ENCODE measurements around the gene TEX22.

Gene TEX22

GRCh38 chr14:105455766-105456660 is 57.7 kb downstream of the TEX22 start:
- no peaks in the 10 kb centered on the region for H3K9me3 ChIP-seq (ENCODE audit: control insufficient read depth, insufficient read depth, low read length)
- H3K27me3 ChIP-seq (ENCODE audit: control insufficient read depth, low read length), result no peaks in the 10 kb centered on the region
- no peak overlapping the region for H3K4me2 ChIP-seq (ENCODE audit: low read length)
- H3K4me1 ChIP-seq (ENCODE audit: control insufficient read depth, low read length), result no peaks in the 10 kb centered on the region
- peaks cover 52% of the 10 kb centered on the region for H3K36me3 ChIP-seq (ENCODE audit: control insufficient read depth, low read length)
- no peaks in the 10 kb centered on the region for H3K9me2 ChIP-seq (replicated peaks; ENCODE audit: control insufficient read depth, low read length)
- no peak overlapping the region for H3K4me3 ChIP-seq (ENCODE audit: low read length)
- no peak overlapping the region for H3K27ac ChIP-seq (ENCODE audit: low read depth, low read length)
- no peak for TF ChIP-seq CTCF (IDR thresholded peaks at IDR 0.05; ENCODE audit: low read depth, low read length, poor library complexity, severe bottlenecking)
- TF ChIP-seq EZH2phosphoT487 (IDR thresholded peaks at IDR 0.05; ENCODE audit: borderline replicate concordance, low read length), result no peak
- no peaks in the 10 kb centered on the region for H4K20me1 ChIP-seq (ENCODE audit: control insufficient read depth, insufficient read depth, low read depth, low read length)
- H3F3A ChIP-seq (ENCODE audit: control insufficient read depth, insufficient read depth), result no peaks in the 10 kb centered on the region
- H3K79me2 ChIP-seq (ENCODE audit: control insufficient read depth, low read length), result no peaks in the 10 kb centered on the region

GRCh38 chr14:105456736-105457617 is 58.6 kb downstream of the TEX22 start:
- no peak overlapping the region for H3K4me3 ChIP-seq (ENCODE audit: low read length)
- TF ChIP-seq EZH2phosphoT487 (IDR thresholded peaks at IDR 0.05; ENCODE audit: borderline replicate concordance, low read length), result no peak
- TF ChIP-seq CTCF (IDR thresholded peaks at IDR 0.05; ENCODE audit: low read depth, low read length, poor library complexity, severe bottlenecking), result no peak
- H3F3A ChIP-seq (ENCODE audit: control insufficient read depth, insufficient read depth), result no peaks in the 10 kb centered on the region
- no peaks in the 10 kb centered on the region for H3K9me3 ChIP-seq (ENCODE audit: control insufficient read depth, insufficient read depth, low read length)
- H3K4me1 ChIP-seq (ENCODE audit: control insufficient read depth, low read length), result no peaks in the 10 kb centered on the region
- peaks cover 56% of the 10 kb centered on the region for H3K36me3 ChIP-seq (ENCODE audit: control insufficient read depth, low read length)
- no peak overlapping the region for H3K27ac ChIP-seq (ENCODE audit: low read depth, low read length)
- H3K27me3 ChIP-seq (ENCODE audit: control insufficient read depth, low read length), result no peaks in the 10 kb centered on the region
- no peaks in the 10 kb centered on the region for H4K20me1 ChIP-seq (ENCODE audit: control insufficient read depth, insufficient read depth, low read depth, low read length)
- no peaks in the 10 kb centered on the region for H3K79me2 ChIP-seq (ENCODE audit: control insufficient read depth, low read length)
- H3K9me2 ChIP-seq (replicated peaks; ENCODE audit: control insufficient read depth, low read length), result no peaks in the 10 kb centered on the region
- H3K4me2 ChIP-seq (ENCODE audit: low read length), result no peak overlapping the region

- no peak for TF ChIP-seq EZH2phosphoT487 (IDR thresholded peaks at IDR 0.05; ENCODE audit: borderline replicate concordance, low read length)
- no peak for TF ChIP-seq CTCF (IDR thresholded peaks at IDR 0.05; ENCODE audit: low read depth, low read length, poor library complexity, severe bottlenecking)
- no peaks in the 10 kb centered on the region for H3F3A ChIP-seq (ENCODE audit: control insufficient read depth, insufficient read depth)
- no peaks in the 10 kb centered on the region for H3K4me1 ChIP-seq (ENCODE audit: control insufficient read depth, low read length)
- no peak overlapping the region for H3K27ac ChIP-seq (ENCODE audit: low read depth, low read length)
- no peak overlapping the region for H3K4me2 ChIP-seq (ENCODE audit: low read length)
- H3K36me3 ChIP-seq (ENCODE audit: control insufficient read depth, low read length), result peaks cover 48% of the 10 kb centered on the region
- no peaks in the 10 kb centered on the region for H3K27me3 ChIP-seq (ENCODE audit: control insufficient read depth, low read length)
- no peaks in the 10 kb centered on the region for H4K20me1 ChIP-seq (ENCODE audit: control insufficient read depth, insufficient read depth, low read depth, low read length)
- H3K9me2 ChIP-seq (replicated peaks; ENCODE audit: control insufficient read depth, low read length), result no peaks in the 10 kb centered on the region
- H3K79me2 ChIP-seq (ENCODE audit: control insufficient read depth, low read length), result no peaks in the 10 kb centered on the region
- H3K4me3 ChIP-seq (ENCODE audit: low read length), result no peak overlapping the region
- H3K9me3 ChIP-seq (ENCODE audit: control insufficient read depth, insufficient read depth, low read length), result no peaks in the 10 kb centered on the region
These were observed 59.7 kb downstream of the TEX22 start for GRCh38 chr14:105458010-105458409.
